HG03159 (cell line): ENCODE data around the gene NCKAP5.
"Not testable (repeated sequence)": the region's sequence is repeated elsewhere in the genome, so short reads cannot be mapped to it uniquely, and the experiment has no call there.

ENCODE experiments used
- ATAC-seq: cut with Tn5 transposase; IDR thresholded peaks from one replicate; pipeline ENCODE4 v1.9.1; 2021; ENCODE audit warnings: mild to moderate bottlenecking, moderate library complexity; ENCODE audit not compliant: unreplicated experiment

The NCKAP5 gene

DNA sequence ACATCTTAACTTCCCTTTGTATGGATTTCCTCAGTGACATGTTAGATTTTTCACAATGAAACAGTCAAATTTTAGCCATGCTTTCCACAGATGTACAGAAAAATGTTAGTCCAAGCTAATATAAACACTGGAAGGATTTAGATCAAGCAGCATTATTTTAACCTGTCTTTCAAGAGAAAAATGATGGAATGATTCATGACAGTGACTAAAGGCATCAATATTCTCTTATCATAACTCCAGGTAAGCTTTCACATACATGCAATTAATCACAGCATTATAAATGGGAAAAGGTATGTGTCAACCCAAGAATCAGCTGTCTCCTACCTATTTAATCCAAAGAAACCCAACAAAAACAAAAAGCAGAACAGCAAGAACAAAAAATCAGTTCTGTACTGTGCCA is 92.7 kb downstream of the NCKAP5 start:
- ATAC-seq = no peak

- not testable (repeated sequence) for ATAC-seq
Observed at GRCh38 chr2:133470446-133470845, 97.8 kb downstream of the NCKAP5 start.

DNA sequence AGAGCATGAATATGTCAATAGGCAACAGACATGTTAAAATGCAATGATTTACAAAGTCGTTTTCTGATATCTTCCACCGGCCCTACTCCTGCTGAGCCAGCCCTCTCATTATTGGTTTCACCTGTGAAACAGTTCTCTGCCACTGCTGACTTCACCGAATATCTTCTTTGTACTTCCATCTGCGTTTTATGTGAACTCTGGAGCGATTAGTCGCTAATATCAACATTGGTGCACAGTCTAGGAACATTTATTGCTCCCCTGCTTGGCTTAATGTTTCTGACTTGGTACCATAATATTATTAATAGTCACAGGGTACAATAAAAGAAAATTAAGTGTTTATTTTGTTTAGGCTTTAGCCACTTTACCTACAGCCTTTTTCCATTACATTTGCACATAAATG is 105.5 kb downstream of the NCKAP5 start:
- ATAC-seq = no peak

DNA sequence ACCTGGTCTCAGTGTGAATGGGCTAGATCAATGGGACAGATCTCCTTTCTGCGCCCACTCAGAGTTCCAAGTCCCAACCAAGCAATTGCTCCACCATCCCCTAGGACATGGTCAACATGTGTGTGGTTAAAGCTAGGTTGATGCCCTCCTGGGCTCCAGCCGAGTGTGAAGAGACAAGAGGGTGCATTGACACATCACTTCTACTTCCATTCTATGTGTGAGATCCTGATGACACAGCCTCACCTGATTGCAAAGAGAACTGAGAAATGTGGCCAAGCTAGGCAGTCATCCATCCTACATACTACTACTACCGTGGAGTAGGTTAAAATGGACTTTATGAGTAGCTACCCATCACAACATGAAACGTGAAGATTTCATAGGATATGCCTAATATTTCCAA is 106.8 kb downstream of the NCKAP5 start:
- ATAC-seq = no peak

DNA sequence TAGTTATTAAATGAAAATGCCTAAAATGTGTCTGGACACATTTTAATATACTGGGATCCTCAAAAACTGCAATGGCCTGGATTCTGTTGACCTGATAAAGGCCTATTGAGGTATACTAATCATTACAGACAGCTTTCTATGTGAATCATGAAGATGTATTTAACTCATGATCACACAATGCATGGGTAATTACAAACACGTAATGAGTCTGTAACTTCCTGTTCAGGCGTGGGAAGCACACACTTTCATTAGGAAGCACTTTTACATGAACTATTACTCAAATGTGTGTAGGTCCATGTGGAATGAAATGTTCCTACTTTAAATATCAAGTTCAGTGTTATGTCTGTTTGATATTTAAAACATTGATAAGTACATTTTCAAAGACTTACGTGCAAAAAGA is 108.7 kb downstream of the NCKAP5 start:
- no peak for ATAC-seq

DNA sequence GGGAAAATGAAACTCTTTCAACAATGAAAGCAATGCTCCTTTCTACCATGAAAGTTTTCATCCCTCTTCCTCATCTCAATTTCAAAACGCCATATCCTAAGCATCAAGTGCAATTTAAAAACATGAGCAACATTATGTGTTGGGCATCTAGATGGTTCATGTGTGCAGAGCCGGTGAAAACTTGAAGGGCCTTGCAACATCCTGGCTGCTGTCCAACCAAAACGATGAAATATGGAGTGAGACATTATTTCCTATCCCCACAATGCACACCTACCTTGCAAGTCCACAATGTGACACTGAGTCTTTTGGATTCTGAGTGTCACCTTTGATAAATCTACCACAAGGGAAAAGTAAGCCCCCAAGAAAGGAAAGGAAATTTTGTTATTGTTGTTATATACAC is 110.0 kb downstream of the NCKAP5 start:
- ATAC-seq = no peak

GRCh38 chr2:133457861-133458260 is 110.4 kb downstream of the NCKAP5 start:
- ATAC-seq = no peak

GRCh38 chr2:133456971-133457370 is 111.3 kb downstream of the NCKAP5 start:
- ATAC-seq = no peak

DNA sequence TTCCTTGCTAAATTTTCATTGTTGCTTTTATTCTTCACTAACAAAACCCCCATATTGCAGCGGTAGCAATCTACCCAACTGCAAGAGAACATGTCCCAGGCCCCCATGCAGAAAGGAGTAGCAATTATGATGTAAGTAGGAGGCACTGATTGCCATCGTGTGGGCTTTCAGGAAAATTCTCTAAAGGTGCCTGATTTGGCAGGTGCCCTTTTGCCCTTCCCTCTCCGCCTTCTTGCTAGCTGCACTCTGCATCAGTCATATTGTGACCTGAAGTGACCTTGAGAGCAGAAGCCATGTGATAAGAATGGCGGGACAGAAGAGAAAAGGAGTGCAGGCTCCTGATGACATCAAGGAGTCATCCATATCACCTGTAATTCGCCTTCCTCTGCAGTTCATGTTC is 112.1 kb downstream of the NCKAP5 start:
- no peak for ATAC-seq

DNA sequence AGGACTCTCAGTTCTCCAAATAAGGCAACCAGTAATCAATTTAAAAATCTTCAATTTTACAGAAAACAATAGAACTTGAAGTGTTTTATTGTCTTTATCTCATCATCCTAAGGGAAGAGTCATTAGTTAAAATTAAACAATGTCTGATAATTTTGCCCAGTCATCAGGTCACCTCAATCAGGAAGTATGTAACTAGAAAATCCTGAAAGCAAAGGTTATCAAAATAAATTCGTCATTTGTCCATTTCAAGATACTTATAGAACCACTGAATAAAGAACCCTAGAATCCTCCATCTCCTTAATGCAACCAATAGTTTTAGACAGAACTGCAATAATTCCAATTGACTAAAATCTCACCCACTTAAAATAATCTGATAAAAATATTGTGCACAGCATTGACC is 115.2 kb downstream of the NCKAP5 start:
- no peak for ATAC-seq

DNA sequence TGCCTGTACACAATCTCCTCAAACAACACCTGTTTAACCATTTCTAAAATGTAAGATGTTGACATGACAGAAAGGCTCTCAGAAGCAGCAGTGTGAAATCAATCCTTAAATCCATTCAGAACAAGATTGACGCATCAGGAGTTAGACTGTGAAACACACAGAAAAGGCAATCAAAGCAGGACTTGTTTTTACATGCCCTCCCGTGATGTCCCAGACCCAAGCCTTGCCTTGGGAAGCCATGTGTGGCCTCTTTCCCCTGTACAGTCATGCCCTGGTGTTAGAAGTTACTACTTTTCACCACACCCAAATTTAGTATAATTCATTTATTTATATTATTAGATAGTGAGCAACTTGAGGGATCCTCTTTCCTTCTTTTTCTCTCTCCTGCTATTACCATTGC is 115.7 kb downstream of the NCKAP5 start:
- ATAC-seq = no peak

DNA sequence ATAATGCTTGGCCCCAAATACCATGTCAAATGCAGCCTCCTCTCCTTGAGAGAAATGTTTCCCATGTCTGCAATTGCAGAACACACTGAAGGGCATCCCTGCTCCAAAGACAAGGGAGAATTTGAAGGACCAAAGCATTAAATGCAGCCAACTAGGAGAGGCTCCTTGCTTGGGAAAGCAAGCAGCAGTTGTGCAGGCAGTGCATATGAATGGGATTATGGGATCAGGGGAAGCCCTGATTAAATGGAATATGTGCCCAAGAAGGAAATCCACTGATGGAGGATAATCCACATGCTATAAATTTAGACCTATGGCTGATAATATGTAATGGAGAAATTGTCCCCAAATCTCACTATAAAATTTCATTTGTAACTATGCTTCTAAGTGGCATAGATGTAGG is 116.1 kb downstream of the NCKAP5 start:
- no peak for ATAC-seq

DNA sequence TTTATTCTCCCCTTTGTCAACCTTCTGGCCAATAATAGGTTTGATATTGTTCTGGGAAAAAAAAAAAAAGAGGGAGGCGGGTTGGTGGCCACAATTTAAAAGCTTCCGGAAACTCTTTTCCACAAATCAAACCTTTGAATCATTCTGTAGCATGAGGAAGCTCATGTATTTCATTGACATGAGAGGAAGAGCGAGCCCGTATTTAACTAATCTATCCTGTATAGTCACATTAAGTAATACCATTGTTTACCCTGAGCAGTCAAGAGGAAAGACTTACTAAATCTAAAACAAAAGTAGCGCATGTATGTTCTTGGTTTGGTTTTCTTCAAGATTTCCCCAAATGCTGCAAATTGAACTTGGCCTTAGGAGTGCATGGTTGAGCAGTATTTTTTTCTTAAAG is 120.1 kb downstream of the NCKAP5 start:
- ATAC-seq = no peak

DNA sequence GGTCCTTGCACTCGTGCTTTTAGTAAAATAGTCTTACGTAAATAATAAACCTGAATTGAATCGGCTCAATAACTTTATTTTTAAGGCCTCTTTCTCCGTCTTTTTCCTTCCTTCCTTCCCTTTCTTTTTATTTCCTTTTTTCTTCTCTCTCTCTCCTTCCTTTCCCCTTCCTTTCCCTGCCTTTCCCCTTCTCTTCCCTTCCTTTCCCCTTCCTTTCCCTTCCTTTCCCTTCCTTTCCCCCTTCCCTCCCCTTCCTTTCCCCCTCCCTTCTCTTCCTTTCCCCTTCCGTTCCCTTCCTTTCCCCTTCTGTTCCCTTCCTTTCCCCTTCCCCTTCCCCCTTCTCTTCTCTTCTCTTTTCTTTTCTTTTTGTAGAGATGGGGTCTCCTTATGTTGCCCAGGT is 121.0 kb downstream of the NCKAP5 start:
- ATAC-seq = no peak

GRCh38 chr2:133444465-133444864 is 123.8 kb downstream of the NCKAP5 start:
- no peak for ATAC-seq

- ATAC-seq = no peak
Observed at GRCh38 chr2:133442393-133442792, 125.9 kb downstream of the NCKAP5 start.

DNA sequence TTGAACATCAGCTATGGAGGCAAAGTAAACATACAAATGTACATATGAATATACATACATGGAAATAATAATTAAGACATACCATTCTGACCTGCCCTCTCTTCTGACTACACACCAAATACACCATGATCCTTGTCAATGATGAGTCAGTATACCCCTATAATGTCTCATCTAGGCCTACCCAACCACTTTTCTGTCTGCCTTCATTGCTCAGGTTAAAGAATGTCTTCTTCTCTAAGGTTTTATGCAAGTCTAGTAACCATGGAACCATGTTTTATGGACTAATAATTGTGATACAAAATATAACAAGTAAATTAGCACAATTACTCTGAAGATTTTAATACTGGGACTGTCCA is 128.7 kb downstream of the NCKAP5 start:
- no peak for ATAC-seq

DNA sequence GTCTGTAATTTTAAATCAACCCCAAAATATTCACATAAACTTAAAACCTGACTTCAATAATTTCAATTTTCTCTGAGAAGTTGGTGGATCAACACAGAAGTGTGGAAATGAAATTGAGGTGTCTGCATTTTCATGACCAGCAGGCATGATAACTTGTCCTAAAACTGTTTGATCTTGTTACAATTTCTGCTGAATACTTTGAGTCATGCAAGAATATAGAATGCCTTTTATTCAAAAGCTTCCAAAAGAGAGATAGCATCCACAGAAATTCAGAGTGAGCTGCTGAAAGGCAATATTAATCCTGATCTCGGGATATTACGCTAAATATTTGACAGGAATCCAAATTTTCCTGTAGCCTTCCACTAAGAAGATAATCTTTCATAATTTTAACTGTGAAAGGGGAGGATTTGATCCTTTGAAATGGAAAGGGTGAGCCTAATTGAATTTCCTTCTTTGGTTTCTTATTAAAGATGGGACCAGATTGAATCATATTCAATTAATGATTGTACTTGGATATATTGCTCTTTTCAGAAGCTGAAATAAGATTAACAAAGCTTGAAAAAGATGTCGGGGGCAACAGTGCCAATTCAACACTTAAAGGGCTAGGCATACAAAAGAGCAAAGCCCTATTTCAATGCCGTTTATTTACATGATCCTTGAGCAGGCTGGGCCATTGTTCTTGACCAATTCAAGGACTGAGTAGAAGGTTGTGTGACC is 129.3 kb downstream of the NCKAP5 start:
- ATAC-seq = no peak

- ATAC-seq = no peak
Observed at GRCh38 chr2:133438026-133438425, 130.2 kb downstream of the NCKAP5 start.

DNA sequence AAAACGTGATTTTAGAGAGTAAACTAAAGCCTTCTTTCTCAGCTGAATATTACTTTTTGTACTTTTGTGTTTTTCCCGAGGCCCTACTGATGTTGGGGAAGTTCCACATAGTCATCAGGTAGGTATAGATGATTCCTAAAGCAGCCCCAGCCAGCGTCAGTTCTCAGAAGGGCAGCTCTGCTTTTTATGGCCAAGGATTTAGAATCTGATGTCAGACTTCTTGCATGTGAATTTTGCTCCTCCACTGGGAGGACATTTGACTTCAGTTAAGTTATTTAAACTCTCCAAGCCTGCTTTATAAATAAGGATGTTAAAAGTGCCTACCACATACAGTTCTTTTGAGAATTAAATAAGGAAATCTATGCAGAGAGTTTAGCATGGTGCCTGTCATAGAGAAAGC is 130.8 kb downstream of the NCKAP5 start:
- ATAC-seq = no peak

GRCh38 chr2:133434959-133435668 is 133.1 kb downstream of the NCKAP5 start:
- no peak for ATAC-seq
